ENCODE results near the gene SLITRK1. TPM values are rescaled to one million over a fixed set of nuclear protein-coding genes. Genes with fewer than 3 reads are reported as not detected.

SLITRK1 gene
- total and polyA plus RNA-seq, 9 of the 15 experiments (the other 6 are each of a cell fraction or from before 2014, with no cell fraction given), result not detected

- FAIRE-seq, result no peak
- TF ChIP-seq NCOR1 (IDR thresholded peaks at IDR 0.05), result no peak
- TF ChIP-seq ZNF79 (CRISPR knock-in tag; IDR thresholded peaks at IDR 0.05; ENCODE audit: low read depth), result no peak
- TF ChIP-seq SMAD3 (CRISPR knock-in tag; conservative IDR thresholded peaks at IDR 0.05), result no peak
- no peak for TF ChIP-seq ZNF311 (CRISPR knock-in tag; IDR thresholded peaks at IDR 0.05)
- no peak for TF ChIP-seq ATF3 (IDR thresholded peaks at IDR 0.05)
- TF ChIP-seq ATF3 (CRISPR knock-in tag; conservative IDR thresholded peaks at IDR 0.05), result no peak
- no peak for TF ChIP-seq SMAD1 (IDR thresholded peaks at IDR 0.05; ENCODE audit: low read depth, low read length, partially characterized antibody)
- no peak for TF ChIP-seq ARHGAP35 (IDR thresholded peaks at IDR 0.05; ENCODE audit: partially characterized antibody)
- TF ChIP-seq E2F1 (CRISPR knock-in tag; IDR thresholded peaks at IDR 0.05), result no peak
- no peak for TF ChIP-seq POLR2AphosphoS2 (IDR thresholded peaks at IDR 0.05; ENCODE audit: low read length)
- TF ChIP-seq ZNF280A (IDR thresholded peaks at IDR 0.05; ENCODE audit: low read depth, partially characterized antibody), result no peak
- TF ChIP-seq MAFG (tag; conservative IDR thresholded peaks at IDR 0.05), result no peak
- no peak for TF ChIP-seq NUFIP1 (IDR thresholded peaks at IDR 0.05; ENCODE audit: partially characterized antibody)
- TF ChIP-seq HOXB6 (CRISPR knock-in tag; IDR thresholded peaks at IDR 0.05; ENCODE audit: borderline replicate concordance), result no peak
- no peak for TF ChIP-seq THAP12 (CRISPR knock-in tag; IDR thresholded peaks at IDR 0.05)
- TF ChIP-seq CAMTA2 (CRISPR knock-in tag; conservative IDR thresholded peaks at IDR 0.05), result no peak
- no peak for TF ChIP-seq VEZF1 (CRISPR knock-in tag; IDR thresholded peaks at IDR 0.05)
Observed at GRCh38 chr13:83839146-83839545, 43.1 kb downstream of the SLITRK1 start.

More at GRCh38 chr13:83839146-83839545, 43.1 kb downstream of the SLITRK1 start:
- Histone ChIP-seq H4K20me1 (replicated peaks; ENCODE audit: control insufficient read depth, insufficient read depth, low read length) (no peaks in the 10 kb centered on the region), H3K9ac (ENCODE audit: insufficient read depth in 1 of 2, low read depth in 2 of 2, low read length in 2 of 2) (no peak overlapping the region), H3K4me2 (ENCODE audit: insufficient read depth, low read length) (no peak overlapping the region), H3K36me3 (ENCODE audit: control insufficient read depth, insufficient read depth, low read length) (no peaks in the 10 kb centered on the region), H3K9me1 (ENCODE audit: control insufficient read depth, insufficient read depth, low read length) (no peaks in the 10 kb centered on the region), H3K79me2 (ENCODE audit: control insufficient read depth, insufficient read depth, low read length) (no peaks in the 10 kb centered on the region), H3K27ac (ENCODE audit: extremely low read depth, low read depth, low read length) (no peak overlapping the region), H3K4me3 (no peak overlapping the region), H3K27me3 (ENCODE audit: control insufficient read depth in 2 of 2, insufficient read depth in 2 of 2, low read length in 2 of 2) (no peaks in the 10 kb centered on the region), H2AFZ (ENCODE audit: low read depth, low read length) (no peak overlapping the region), H3K9me3 (replicated peaks; ENCODE audit: control insufficient read depth, insufficient read depth, low read depth, low read length) (no peaks in the 10 kb centered on the region), H3K4me1 (replicated peaks in 1 of 2; ENCODE audit: control insufficient read depth in 2 of 2, insufficient read depth in 2 of 2, low read length in 2 of 2) (no peaks in the 10 kb centered on the region)
- 0% methylated on average over 3 of the region's 3 CpGs for WGBS (ENCODE audit: insufficient coverage, low coverage, missing lambda C conversion rate)
- in situ Hi-C loops (cut with MboI) (no loop called here), intact Hi-C loops (cut with micrococcal nuclease) (no loop called here)
- no TSS peak for BruUV-seq (replicated peaks)
- DNase-seq (ENCODE audit: extremely low read depth in 1 of 4, low spot score in 3 of 4), result no peak
- no peak for ATAC-seq
- POLR2A ChIA-PET, result no interaction called here
- CTCF ChIA-PET (ENCODE audit: low intra/inter-chr PET ratio), result no interaction called here
